ENCODE results near the gene XXYLT1. TPM values are rescaled to one million over a fixed set of nuclear protein-coding genes. Genes with fewer than 3 reads are reported as not detected.

Gene XXYLT1
- total RNA-seq, 1 experiment from 2014 or later = 10.9 TPM

DNA sequence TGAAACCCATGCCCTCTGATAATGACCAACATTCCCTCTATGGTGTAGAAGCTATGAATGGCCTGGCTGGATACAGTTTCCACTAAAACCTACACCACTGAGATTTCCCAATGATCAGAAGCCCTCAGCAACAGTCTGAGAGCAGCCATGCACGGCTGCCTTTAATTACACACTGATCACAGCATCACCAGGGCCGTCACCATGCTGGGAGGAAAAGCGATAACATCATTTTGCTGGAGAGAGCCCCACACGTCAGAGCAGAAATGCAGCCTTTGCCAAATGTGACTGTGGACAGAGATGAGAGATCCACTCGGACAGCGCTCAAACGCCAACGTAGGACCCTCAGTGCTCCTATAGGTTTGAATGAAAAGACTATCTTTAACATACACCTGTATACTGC is 135.0 kb downstream of the XXYLT1 start:
- H3K27me3 ChIP-seq (ENCODE audit: insufficient read depth, low read length) = no peaks in the 10 kb centered on the region
- H3K9ac ChIP-seq (ENCODE audit: low read length) = no peak overlapping the region
- no peak overlapping the region for H2AFZ ChIP-seq (ENCODE audit: low read depth, low read length, poor library complexity, severe bottlenecking)
- peaks cover 0 to 8% of the 10 kb centered on the region in 2 experiments; a peak in 1 of 4 replicates for H3K4me1 ChIP-seq (ENCODE audit: control insufficient read depth in 1 of 2, insufficient read depth in 2 of 2, low read length in 2 of 2)
- H3K27ac ChIP-seq (ENCODE audit: low read depth, low read length) = no peak overlapping the region
- TF ChIP-seq EGR1 (IDR thresholded peaks at IDR 0.05; ENCODE audit: low read depth) (no peak), EZH2phosphoT487 (IDR thresholded peaks at IDR 0.05; ENCODE audit: borderline replicate concordance) (no peak), CEBPB (IDR thresholded peaks at IDR 0.05; ENCODE audit: low read depth) (no peak)
- H3K4me3 ChIP-seq (replicated peaks in 1 of 2; ENCODE audit: low read depth in 1 of 2, low read length in 2 of 2) = no peak overlapping the region
- ChIA-PET CTCF (no interaction called here), RAD21 (ENCODE audit: low non-redundant PET in 1 of 2, low total read pairs in 2 of 2, uncharacterized antibody in 2 of 2, unreplicated experiment in 2 of 2) (no interaction called here), POLR2A (no interaction called here)
- no peaks in the 10 kb centered on the region for H4K20me1 ChIP-seq (ENCODE audit: insufficient read depth)
- H3K36me3 ChIP-seq (ENCODE audit: control insufficient read depth in 1 of 2, insufficient read depth in 2 of 2, low read length in 2 of 2) = no peaks in the 10 kb centered on the region
- DNase-seq (ENCODE audit: low read depth, low spot score) (no peak), ATAC-seq (no peak)
- H3K79me2 ChIP-seq (ENCODE audit: insufficient read depth, low read length) = no peaks in the 10 kb centered on the region
- no peak overlapping the region for H3K4me2 ChIP-seq (ENCODE audit: low read length)
- no TSS peak for BruUV-seq (replicated peaks)
- peaks cover 0 to 5% of the 10 kb centered on the region in 2 experiments; a peak in 1 of 4 replicates for H3K9me3 ChIP-seq (ENCODE audit: control insufficient read depth in 1 of 2, insufficient read depth in 1 of 2, low read depth in 1 of 2, low read length in 2 of 2)
- no peaks in the 10 kb centered on the region for H3K9me2 ChIP-seq (ENCODE audit: insufficient read depth)
- intact Hi-C loops (cut with micrococcal nuclease) = no loop called here

DNA sequence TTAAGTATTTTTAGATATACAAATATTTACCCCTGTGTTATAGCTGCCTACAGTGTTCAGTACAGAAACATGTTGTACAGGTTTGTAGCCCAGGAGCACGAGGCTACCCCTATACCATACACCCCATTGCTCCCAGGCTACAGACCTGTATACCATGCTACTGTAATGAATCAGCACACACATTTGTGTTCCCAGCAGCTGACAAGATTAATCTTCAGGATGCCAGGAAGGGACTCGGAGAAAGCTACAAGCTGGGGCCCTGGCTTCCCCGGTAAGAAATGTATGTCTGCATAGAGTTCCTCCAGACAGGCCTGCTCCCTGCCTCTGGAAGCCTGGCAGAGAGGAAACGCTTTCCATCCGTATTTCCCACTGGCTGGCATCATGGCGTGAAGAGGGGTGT is 136.5 kb downstream of the XXYLT1 start:
- Histone ChIP-seq H3K9me3 (ENCODE audit: control insufficient read depth in 1 of 2, insufficient read depth in 1 of 2, low read depth in 1 of 2, low read length in 2 of 2) (no peaks in the 10 kb centered on the region), H3K36me3 (ENCODE audit: control insufficient read depth in 1 of 2, insufficient read depth in 2 of 2, low read length in 2 of 2) (no peaks in the 10 kb centered on the region), H3K4me2 (ENCODE audit: low read length) (no peak overlapping the region), H3K9me2 (ENCODE audit: insufficient read depth) (no peaks in the 10 kb centered on the region), H2AFZ (ENCODE audit: low read depth, low read length, poor library complexity, severe bottlenecking) (no peak overlapping the region), H3K9ac (ENCODE audit: low read length) (no peak overlapping the region), H3K4me3 (replicated peaks in 1 of 2; ENCODE audit: low read depth in 1 of 2, low read length in 2 of 2) (no peak overlapping the region), H3K4me1 (ENCODE audit: control insufficient read depth in 1 of 2, insufficient read depth in 2 of 2, low read length in 2 of 2) (peaks cover 0 to 7% of the 10 kb centered on the region in 2 experiments; a peak in 2 of 4 replicates), H3K27ac (ENCODE audit: low read depth, low read length) (no peak overlapping the region), H4K20me1 (ENCODE audit: insufficient read depth) (no peaks in the 10 kb centered on the region), H3K27me3 (ENCODE audit: insufficient read depth, low read length) (no peaks in the 10 kb centered on the region), H3K79me2 (ENCODE audit: insufficient read depth, low read length) (no peaks in the 10 kb centered on the region)
- BruUV-seq (replicated peaks) = no TSS peak
- ChIA-PET RAD21 (ENCODE audit: low non-redundant PET in 1 of 2, low total read pairs in 2 of 2, uncharacterized antibody in 2 of 2, unreplicated experiment in 2 of 2) (no interaction called here), CTCF (no interaction called here), POLR2A (no interaction called here)
- DNase-seq (ENCODE audit: low read depth, low spot score) = no peak
- ATAC-seq = no peak
- intact Hi-C loops (cut with micrococcal nuclease) = no loop called here
- TF ChIP-seq SP1 (IDR thresholded peaks at IDR 0.05; ENCODE audit: low read depth) (no peak), EGR1 (IDR thresholded peaks at IDR 0.05; ENCODE audit: low read depth) (no peak), POLR2A (IDR thresholded peaks at IDR 0.05; ENCODE audit: borderline replicate concordance, extremely low read depth, insufficient read depth, insufficient read length) (no peak), ELF1 (IDR thresholded peaks at IDR 0.05; ENCODE audit: borderline replicate concordance, low read depth) (no peak), TCF7L2 (IDR thresholded peaks at IDR 0.05; ENCODE audit: borderline replicate concordance, extremely low read depth, insufficient read depth, insufficient read length) (no peak), ZFX (IDR thresholded peaks at IDR 0.05) (no peak), CEBPB (IDR thresholded peaks at IDR 0.05; ENCODE audit: low read depth) (no peak), SIN3A (IDR thresholded peaks at IDR 0.05; ENCODE audit: low read depth) (no peak), POLR2AphosphoS5 (IDR thresholded peaks at IDR 0.05; ENCODE audit: low read depth, low read length) (no peak), SRF (IDR thresholded peaks at IDR 0.05; ENCODE audit: low read depth) (no peak)
- TF ChIP-seq, protein P1, sequence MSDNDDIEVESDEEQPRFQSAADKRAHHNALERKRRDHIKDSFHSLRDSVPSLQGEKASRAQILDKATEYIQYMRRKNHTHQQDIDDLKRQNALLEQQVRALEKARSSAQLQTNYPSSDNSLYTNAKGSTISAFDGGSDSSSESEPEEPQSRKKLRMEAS (IDR thresholded peaks at IDR 0.05) = no peak
- TF ChIP-seq, protein P2, sequence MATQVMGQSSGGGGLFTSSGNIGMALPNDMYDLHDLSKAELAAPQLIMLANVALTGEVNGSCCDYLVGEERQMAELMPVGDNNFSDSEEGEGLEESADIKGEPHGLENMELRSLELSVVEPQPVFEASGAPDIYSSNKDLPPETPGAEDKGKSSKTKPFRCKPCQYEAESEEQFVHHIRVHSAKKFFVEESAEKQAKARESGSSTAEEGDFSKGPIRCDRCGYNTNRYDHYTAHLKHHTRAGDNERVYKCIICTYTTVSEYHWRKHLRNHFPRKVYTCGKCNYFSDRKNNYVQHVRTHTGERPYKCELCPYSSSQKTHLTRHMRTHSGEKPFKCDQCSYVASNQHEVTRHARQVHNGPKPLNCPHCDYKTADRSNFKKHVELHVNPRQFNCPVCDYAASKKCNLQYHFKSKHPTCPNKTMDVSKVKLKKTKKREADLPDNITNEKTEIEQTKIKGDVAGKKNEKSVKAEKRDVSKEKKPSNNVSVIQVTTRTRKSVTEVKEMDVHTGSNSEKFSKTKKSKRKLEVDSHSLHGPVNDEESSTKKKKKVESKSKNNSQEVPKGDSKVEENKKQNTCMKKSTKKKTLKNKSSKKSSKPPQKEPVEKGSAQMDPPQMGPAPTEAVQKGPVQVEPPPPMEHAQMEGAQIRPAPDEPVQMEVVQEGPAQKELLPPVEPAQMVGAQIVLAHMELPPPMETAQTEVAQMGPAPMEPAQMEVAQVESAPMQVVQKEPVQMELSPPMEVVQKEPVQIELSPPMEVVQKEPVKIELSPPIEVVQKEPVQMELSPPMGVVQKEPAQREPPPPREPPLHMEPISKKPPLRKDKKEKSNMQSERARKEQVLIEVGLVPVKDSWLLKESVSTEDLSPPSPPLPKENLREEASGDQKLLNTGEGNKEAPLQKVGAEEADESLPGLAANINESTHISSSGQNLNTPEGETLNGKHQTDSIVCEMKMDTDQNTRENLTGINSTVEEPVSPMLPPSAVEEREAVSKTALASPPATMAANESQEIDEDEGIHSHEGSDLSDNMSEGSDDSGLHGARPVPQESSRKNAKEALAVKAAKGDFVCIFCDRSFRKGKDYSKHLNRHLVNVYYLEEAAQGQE (IDR thresholded peaks at IDR 0.05; ENCODE audit: low read depth) = no peak
- TF ChIP-seq, protein P3, sequence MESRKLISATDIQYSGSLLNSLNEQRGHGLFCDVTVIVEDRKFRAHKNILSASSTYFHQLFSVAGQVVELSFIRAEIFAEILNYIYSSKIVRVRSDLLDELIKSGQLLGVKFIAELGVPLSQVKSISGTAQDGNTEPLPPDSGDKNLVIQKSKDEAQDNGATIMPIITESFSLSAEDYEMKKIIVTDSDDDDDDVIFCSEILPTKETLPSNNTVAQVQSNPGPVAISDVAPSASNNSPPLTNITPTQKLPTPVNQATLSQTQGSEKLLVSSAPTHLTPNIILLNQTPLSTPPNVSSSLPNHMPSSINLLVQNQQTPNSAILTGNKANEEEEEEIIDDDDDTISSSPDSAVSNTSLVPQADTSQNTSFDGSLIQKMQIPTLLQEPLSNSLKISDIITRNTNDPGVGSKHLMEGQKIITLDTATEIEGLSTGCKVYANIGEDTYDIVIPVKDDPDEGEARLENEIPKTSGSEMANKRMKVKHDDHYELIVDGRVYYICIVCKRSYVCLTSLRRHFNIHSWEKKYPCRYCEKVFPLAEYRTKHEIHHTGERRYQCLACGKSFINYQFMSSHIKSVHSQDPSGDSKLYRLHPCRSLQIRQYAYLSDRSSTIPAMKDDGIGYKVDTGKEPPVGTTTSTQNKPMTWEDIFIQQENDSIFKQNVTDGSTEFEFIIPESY (IDR thresholded peaks at IDR 0.05; ENCODE audit: extremely low read depth, insufficient replicate concordance, low read length) = no peak

Data from HCT116 (cell line).